EL (cell line): ENCODE data around the gene ZNF521.

Experiments
- DNase-seq: peaks from one replicate; pipeline ENCODE4 v3.0.0-alpha.2; 2016

The ZNF521 gene

DNA sequence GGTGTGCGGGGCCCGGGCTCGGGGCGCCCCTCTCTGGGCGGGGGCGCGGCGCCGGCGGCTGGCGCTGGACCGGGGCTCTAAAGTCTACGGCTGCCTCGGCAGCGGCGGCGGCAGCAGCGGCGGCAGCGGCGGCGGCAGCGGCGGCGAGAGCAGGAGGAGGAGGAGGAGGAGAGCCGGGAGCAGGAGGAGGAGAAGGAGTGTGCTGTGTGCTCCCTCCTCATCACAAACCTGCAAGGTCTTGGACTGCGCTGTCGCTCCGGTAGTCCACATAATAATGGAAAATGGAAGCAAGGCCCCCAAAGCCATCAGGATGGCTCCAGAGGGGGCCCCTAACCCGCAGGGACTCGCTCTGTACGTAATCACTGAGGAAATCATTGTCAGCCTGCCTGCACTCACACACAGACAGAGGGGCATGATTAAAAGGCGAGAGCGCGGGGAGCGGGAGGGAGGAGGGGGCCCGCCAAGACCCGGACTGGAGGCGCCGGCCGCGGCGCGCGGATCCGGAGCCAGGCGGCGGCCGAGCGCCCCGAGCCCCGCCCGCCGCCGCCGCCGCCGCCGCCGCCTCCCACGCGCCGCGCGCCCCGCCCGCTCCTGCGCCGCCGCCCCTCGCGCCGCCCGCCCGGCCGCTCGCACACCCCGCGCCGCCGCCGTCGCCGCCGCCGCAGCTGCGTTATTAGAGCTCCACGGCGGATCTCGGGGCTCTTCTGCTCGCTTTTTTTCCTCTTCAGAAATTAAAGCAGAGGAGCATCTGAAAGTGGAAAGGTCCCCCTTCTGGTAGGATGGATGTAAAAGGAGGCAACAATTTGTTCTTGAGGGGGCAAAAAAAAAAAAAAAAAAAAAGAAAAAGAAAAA is at the start of gene ZNF521:
Gene ZNF521 (minus strand): TSS at position 390 of the 852 bp plus-strand sequence. CDS start 1,220 bp downstream, outside the sequence.
- DNase-seq, result peak; percentile 80

DNA sequence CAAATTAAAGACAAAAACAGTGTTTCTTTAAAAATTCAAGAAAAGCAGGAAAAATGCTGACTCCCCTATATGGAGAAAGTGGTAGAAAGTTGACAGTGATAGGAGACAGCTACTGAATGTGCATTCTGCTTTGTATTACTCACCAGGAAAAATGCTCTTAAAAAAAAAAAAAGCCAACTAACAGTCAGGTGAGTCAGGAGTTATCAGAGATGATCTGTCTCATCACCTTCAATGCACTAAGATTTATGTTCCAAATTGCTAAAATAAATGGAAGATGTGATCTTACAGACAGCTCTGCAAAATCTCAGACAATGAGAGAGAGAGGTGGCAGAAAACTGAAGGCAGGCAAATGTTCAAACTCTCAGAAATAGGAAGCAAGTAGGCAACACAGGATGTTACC is 47.6 kb upstream of the ZNF521 start:
- peak; percentile 21 for DNase-seq

DNA sequence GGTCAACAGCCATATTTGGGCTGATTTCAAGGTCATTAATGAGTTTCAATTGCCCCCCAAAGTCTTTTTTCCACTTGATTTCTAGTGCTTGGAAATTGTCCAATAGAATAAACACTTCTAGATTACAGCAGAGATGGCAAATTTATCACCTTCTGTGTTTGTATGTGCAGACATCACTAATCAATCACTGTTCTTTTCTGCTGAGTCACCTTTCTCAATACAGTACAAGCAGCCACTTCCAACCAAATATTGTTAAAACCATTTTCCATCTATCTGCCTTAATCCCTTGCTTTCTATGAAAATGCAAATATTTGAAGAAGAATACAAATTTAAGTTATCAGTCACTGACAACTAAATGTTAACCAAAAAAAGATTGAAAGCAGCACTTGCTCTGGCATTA is 40.2 kb upstream of the ZNF521 start:
- DNase-seq, result no peak

DNA sequence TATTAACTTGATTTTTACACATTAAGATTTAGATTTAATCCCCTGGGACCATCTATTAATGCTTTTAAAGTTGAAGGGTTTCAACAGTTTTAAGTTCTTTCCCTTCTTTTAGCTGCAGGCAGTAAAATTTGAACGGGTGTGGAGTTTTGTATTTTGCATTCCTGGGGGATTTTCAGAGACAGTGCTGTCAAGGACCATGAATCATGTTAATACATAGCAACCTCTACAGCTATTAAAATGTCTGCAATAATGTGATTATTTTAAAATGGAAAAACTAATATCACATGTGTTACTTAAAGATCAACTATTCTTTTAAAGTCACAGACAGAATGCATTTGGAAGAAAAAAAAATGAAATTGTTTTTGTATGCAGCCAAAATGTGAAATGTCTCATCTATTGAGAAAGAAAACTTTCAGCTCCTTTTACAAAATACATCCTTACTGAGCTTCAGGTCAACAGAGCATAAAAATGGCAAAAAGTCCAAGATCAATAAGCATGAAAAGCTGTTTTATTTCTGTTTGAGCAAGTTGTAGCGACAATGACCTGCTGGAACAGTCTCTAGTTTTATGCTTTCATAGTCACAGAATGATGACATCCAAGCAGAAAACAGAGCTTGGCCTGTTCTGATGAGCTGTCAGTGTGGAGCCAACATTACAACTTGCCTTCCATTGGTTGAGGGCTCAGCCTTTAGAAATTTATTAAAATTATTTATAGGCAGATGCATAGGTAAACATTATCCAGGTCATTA is 21.6 kb upstream of the ZNF521 start:
- DNase-seq, result no peak

DNA sequence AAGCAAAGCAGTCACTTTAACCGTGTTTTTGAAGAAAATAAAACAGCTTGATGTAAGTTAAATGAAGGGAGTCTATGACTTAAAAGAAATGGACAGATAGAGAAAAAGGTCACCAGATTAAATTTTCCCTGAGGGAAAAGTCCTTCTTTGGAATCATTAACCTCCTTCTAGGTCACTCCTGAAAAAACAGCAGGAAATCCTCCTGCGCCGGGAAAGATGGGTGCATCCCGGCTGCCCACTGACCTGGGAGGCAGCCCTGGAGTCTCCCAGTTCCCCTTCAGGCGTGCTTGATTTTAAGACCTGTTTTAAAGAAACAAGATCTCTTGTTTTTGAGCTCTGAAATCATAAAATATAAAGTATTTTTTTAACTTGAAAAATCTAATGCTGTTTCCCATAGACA is 18.4 kb upstream of the ZNF521 start:
- DNase-seq, result no peak

DNA sequence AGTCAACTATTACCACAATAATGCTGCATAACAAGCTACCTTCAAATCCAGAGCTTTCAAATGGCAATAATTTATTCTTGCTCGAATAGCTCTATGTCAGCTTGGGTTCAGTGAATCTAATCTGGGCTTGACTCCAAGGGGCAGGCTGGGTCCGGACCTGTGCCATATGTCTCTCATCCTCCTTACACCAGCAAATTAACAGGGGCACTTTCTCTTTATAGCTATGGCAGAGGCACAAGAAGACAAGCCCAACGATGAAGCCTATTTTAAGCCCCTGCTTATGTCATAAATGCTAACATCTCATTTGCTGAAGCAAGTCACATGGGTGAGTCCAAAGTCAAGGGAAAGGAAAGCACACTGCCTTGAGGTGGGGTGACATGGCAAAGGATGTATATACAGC is 13.3 kb upstream of the ZNF521 start:
- no peak for DNase-seq

DNA sequence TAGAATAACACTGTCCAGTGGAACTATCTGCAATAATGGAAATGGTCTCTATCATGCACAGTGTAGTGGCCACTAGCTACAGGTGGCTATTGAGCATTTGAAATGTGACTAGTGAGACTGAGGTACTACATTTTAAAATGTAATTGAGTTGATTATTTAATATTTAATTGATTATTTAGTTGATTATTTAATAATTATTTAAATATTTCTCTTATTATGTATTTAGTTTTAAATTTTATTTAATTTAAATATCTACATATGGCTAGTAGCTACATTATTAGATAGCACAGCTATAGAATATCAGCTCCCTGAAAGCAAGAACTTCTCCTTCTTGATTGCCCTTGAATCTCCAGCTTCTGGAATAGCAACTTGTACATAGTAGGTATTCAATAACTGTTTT is 12.8 kb upstream of the ZNF521 start:
- DNase-seq, result no peak

DNA sequence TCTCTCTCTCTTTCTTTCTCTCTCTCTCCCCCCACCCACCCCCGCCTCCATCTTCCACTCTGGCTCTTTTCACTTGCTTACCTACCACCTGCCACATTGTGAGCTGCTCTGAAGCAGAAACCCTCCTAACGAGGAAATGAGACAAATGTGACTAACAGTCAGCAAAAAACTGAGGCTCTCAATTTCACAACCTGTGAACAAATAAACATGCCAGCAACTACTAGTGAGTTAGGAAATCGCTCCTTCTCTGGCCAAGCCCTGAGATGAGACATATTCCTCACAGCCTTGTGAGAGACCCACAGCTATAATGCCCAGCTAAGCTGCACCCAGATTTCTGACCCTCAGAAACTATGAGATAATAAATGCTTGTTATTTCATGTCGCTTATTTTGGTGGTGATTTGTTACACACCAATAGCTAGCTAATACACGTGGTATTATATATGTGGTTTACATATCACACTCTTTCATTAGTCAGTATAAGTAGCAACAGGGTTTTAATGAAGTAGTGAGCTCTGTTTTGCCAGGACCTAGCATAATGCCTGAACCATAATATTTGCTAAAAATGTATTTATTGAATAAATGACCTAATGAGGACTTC is 8.4 kb upstream of the ZNF521 start:
- no peak for DNase-seq

DNA sequence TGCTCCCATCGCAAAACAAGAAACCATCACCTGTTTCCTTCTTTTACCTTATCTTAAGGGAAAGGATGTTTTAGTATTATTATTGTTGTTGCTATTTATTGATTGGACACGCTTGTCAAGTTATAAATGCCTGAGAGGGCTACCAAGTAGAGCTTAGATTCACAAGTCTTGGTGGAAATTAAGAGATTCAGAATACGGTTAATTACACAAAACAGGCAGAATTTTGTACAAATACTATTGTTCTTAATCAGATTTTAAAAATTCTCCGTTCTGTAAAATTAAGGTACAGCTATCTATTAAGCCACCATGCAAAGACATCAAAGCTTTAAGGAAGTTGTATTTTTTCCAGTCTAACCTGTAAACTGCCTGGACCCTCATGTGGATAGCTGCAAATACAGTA is 1.1 kb upstream of the ZNF521 start:
- no peak for DNase-seq

DNA sequence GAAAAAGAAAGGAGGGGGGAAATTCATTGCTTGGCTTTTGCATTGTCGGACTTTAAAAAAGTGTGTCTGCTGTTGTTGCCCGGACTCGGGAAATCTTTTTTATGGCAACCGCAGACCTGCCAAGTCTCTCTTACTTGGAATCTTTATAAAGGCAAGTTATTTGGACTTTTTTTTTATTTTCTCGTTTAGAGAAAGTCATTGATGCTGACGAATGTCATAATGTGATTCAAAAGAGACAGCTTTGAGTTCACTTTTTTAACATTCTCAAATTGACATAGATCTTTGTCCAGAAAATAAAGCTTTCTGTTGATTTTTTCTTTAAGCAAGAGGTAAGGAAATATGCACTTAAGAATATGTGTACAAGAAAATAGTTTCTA is 651 bp upstream of the ZNF521 start:
- DNase-seq, result no peak

DNA sequence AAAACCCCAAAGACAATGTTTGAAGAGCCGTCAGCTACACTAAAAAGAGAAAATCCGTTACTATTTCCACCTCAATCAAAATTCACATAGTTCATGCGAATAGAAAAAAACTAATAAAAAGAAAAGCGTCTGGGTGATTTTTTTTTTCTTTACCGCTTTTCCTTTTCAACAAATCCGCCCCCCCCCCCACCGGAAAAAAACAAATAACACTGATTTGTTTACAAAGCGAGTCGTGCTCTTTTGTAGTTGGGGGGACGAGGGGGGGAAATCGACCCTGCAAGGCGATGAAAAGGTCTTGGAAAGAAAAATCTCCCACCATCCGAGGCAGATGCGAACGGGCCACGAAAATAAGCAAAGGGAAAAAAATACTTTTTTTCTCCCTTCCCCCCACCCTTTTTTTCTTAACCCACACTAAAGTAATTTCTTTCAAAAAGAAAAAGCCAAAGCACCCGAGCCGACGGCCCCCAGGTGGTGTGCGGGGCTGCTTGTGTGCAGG is 638 bp downstream of the ZNF521 start:
- no peak for DNase-seq

DNA sequence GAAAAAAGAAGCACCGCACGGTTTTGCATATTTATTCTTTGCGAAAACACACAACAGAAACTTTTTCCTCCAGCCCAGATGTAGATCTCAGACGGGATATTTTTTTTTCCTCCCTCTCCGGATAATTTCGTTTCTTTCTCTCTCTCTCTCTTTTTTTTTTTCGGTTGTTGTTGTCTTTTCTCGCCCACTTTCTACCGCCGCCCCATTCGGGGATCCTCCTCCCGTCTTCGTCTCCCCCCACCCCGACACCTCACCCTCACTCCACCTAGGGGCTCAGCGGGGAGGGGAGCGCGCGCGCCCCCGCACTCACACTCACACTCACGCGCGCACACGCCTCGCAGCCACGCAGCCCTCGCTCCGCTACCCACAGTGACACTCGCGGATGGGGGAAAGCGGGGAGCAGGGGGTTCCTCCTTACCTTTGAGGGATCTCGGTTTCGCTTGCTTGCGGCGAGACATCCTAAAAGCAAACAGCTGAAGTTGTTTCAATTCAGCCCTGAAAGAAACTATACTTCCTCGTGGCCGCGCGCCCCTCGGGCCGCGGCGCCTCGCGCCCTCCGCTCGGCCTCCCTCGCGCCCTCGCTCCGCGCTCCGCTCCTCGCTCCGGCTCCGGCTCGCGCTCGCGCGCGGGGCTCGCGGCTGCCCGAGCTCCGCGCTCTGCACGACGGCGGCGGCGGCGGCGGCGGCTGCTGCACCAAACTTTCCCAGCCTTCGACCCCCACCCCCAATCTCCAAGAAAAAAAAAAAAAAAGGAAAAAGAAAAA is 1.3 kb downstream of the ZNF521 start:
- DNase-seq, result peak; percentile 38

DNA sequence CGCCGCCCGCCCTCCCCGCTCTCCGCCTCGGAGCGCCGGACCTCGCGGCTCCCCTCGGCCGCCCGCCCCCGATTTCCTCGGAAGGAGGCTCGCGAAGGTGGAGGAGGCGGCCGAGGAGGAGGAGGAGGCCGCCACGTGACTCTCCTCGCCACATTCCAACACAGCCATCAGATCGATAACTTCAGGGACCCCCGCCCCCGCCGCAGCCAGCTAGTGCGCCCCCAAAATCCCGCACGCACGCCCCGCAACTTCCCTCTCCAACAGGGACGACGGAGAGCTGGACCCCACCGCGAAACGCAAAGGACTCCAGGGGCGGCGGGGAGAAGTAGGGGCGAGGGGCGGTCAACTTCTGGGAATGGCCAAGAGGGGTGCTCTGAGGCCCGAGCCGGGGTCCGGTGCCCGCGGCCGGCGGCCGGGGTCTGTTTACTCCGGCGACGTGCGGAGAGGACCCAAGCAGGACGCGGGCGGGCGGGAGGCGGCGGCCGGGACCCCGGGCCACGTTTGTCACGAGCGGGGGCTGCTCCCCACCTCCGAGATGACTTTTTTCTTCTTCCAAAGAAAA is 2.0 kb downstream of the ZNF521 start:
- DNase-seq, result peak; percentile 8

DNA sequence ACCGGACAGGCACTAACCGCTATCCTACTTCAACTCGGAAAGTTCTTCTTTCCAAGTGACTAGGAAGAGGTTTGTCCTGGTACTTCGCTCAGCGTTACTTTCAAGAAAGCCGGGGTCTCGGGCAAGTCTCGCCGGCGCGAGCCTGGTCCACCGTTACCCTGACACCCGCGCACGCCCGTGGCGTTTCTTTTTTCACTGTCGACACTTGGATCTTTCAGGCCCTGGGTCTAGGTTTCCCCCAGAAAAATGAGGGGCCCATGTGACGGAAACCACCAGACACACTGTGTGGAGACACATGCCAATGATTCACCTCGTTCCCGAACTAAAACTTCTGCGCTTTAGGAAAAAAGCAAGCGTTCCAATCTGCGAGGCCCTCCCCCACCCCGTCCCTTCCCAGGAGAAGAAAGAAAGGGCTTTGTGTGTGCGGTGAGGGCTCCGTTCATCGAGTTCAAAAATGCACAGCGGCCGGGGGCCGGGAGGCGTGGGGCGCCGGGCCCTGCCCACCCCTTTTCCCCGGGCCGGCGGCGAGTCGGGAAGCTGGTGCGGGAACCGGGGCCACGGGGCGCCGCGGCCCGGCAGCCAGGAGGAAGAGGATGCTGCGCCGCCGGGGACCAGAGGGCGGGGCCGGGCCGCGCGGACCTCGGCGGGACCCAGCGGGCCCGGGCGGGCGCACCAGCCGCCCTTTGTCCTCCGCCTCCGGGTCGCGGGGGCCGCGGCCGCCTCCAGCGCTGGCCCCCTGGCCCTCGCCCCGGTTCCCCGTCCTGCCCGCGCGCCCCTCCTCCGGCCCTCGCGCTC is 2.6 kb downstream of the ZNF521 start:
- DNase-seq, result peak; percentile 45

DNA sequence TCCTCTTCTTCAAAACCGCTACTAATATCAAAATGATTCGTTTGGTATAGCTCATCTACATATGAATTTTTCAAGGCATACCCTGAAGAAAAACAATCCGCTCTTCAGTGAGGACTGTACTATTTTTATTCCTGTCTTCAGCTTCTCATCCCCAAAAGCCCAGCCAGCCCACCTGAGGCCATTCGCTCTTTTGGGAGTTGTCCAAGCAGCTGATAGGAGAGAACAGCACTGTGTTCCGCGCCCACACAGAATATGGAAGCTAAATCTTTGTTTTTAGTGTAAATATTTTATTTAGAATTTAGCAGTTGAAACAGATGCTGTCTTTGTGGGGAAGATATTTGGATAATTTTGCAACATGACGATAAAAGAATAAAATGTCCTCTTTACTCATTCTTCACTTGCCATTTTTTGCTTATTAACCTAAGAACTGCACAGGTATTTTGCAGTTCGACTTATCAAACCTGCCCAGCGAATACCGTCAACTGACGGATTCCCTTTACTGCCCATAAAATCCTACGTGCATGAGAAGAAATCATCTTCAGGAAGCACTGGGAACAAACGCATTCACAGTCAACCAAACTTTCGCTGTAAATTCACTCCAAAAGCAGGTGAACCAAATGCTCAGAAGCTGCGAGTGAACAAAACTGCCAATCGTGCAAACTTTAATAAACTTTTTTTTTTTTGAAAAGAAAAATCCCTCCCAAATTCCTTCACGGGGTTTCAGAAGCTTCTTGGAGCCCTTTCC is 3.4 kb downstream of the ZNF521 start:
- DNase-seq, result no peak

DNA sequence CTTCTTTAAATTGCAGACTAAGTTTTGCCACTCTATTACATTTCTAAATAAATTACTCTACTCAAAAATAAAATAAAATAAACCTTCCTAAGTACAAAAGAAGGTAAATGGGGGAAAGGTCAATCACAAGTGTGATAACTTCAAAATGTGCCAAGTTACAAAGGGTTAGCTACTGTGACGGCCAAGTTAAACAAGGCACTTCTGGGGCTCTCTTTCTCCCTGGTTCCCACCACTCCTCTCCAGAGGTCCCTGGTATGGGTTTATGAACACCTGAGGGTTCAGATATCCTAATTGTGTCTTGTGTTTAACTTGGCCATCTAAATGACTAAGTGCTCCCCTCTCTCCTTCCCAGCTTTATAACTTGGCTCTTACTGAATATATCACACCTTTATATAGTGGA is 5.4 kb downstream of the ZNF521 start:
- DNase-seq, result no peak

DNA sequence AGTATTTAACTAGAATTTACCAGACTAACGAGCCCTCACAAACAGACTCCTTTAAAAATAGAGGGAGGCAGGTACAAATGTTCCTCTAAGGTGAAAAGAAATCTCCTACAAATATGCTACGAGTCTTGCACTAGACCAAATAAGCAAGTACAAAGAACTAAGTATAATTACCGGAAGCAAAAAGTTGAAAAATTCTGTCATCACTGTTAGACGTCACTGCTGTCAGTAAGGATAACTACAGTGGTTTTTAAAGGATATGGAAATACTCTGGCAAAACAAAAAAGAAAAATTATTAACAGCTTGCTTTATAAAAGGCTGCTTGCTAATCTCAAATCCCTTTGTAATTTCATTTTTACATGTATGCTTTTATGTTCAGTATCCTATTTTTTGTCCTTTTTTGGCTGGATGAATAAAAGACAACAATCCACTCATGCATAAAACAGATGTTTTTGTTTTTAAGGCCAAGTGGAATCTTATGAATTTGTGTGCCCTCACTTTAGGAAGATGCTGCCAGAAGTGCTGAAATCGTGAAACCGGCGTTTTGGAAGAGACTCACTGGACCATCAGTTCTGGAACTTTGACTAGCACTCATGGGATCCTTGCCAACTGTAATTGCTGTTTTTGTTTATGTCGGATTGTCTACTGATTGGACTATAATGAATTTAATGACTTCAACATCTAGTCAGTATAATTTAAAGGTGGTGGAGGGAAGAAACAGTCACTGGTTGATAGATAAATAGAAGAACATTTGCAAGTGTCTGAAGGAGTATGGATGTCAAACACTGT is 6.7 kb downstream of the ZNF521 start:
- DNase-seq, result no peak

DNA sequence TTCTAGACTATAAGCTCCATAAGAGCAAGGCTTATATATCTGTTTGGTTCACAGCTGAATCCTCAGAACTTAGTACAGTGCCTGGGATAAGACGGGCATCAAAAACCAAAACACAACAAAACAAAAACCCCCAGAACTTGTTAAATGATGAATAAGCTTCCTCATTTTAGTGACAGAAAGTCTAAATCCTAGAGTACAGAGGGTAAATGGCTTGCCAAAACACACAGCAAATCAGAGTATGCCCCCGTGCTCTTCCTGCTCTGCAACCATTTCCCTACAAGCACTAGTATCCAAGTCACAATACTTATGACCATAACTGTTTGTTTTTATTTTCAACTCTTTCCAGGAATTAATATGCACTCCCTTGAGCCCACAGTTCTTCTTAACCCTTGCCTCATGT is 10.1 kb downstream of the ZNF521 start:
- no peak for DNase-seq

DNA sequence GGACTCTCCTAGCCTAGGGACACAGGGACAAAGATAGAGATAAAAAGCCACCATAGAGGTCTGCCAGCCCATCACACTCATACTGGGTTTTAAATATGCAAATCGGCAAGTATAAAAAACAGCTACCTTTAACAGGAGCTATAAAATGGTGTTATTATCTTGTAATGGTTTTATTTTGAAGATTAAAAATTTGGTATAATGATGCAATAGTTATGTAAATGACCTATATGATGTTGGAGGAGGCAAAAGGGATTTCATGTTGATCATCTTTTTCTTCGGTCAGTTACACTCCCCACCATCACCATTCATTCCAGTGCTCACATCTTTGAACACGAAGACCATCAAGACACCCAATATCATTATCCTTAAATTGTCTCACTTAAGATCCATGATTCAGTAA is 11.2 kb downstream of the ZNF521 start:
- DNase-seq, result no peak

DNA sequence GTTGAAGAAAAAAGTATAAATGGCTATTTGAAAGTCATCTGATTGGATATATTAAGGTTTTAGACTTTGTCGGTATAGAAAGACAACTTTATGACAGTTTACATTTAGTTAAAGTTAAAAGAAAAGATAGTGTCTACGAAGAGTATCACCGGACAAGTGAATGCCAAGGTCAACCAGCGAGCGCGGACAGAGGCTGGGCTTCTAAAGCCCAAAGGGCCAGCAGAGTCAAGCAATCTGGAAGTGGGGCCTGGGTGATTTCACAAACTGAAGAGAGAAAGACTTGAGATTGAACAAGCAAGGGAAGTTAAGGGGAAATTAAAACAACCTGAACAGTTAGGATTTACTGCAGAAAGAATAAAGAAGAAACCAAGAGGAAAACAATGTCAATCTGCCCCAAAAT is 16.3 kb downstream of the ZNF521 start:
- DNase-seq, result no peak
